Neural progenitor cell (in vitro differentiated cells): Measurements from ENCODE around the gene GNAS. TPM values are rescaled to one million over a fixed set of nuclear protein-coding genes. Genes with fewer than 3 reads are reported as not detected.
A peak's percentile ranks its signal among the peaks of the same experiment; 100 is the strongest.

ENCODE experiments used
- DNase-seq: peaks from one replicate; pipeline ENCODE4 v3.0.0-alpha.2; 2016; ENCODE audit warnings: low spot score
- H2AFZ ChIP-seq: fragments of 200-600 bp; sonication (generic); replicated peaks from 2 replicates; pipeline ENCODE4 v1.6.1; 2016; ENCODE audit warnings: antibody characterized with exemption
- H3F3A ChIP-seq: fragments of 200-600 bp; sonication (generic); 2 replicates; pipeline ENCODE4 v1.6.1; 2016; ENCODE audit warnings: antibody characterized with exemption, low read depth
- H3K27ac ChIP-seq: fragments of 200-600 bp; sonication (generic); 2 replicates; pipeline ENCODE4 v1.5.1; 2016; ENCODE audit warnings: mild to moderate bottlenecking
- H3K27me3 ChIP-seq: fragments of 200-600 bp; sonication (generic); 2 replicates; pipeline ENCODE4 v1.6.1; 2016; ENCODE audit warnings: mild to moderate bottlenecking, moderate library complexity
- H3K36me3 ChIP-seq: fragments of 200-600 bp; sonication (generic); 2 replicates; pipeline ENCODE4 v1.5.1; 2016
- H3K4me1 ChIP-seq: fragments of 200-600 bp; sonication (generic); 2 replicates; pipeline ENCODE4 v1.6.1; 2016; ENCODE audit warnings: mixed run types
- H3K4me2 ChIP-seq: fragments of 200-600 bp; sonication (generic); 2 replicates; pipeline ENCODE4 v1.6.1; 2016
- H3K4me3 ChIP-seq: fragments of 200-600 bp; sonication (generic); 2 replicates; pipeline ENCODE4 v1.5.1; 2016
- H3K79me2 ChIP-seq: fragments of 200-600 bp; sonication (generic); 2 replicates; pipeline ENCODE4 v1.6.1; 2016; ENCODE audit warnings: low read depth
- H3K9ac ChIP-seq: fragments of 200-600 bp; sonication (generic); 2 replicates; pipeline ENCODE4 v1.6.1; 2016
- H3K9me3 ChIP-seq: fragments of 200-600 bp; sonication (generic); 2 replicates; pipeline ENCODE4 v1.5.1; 2016; ENCODE audit warnings: low read depth
- H4K20me1 ChIP-seq: fragments of 200-600 bp; sonication (generic); 2 replicates; pipeline ENCODE4 v1.6.1; 2016; ENCODE audit warnings: low read depth
- H3K27ac Mint-ChIP-seq: 3 replicates; pipeline ENCODE4 v1.8.0; 2021; ENCODE audit warnings: mixed read lengths
- H3K27me3 Mint-ChIP-seq: 2 replicates; pipeline ENCODE4 v1.8.0; 2022; ENCODE audit warnings: low read depth, mild to moderate bottlenecking, inconsistent platforms, moderate library complexity, mixed read lengths; ENCODE audit not compliant: insufficient read depth
- H3K36me3 Mint-ChIP-seq: 3 replicates; pipeline ENCODE4 v1.8.0; 2021; ENCODE audit warnings: mixed read lengths
- H3K4me1 Mint-ChIP-seq: 3 replicates; pipeline ENCODE4 v1.8.0; 2021; ENCODE audit warnings: mixed read lengths
- H3K4me3 Mint-ChIP-seq: 3 replicates; pipeline ENCODE4 v1.8.0; 2021; ENCODE audit warnings: mild to moderate bottlenecking, moderate library complexity, mixed read lengths
- H3K9me3 Mint-ChIP-seq: 3 replicates; pipeline ENCODE4 v1.8.0; 2020; ENCODE audit warnings: mixed read lengths
- EZH2 ChIP-seq: fragments of 200-600 bp; sonication (generic); IDR thresholded peaks from 2 replicates; pipeline ENCODE4 v1.6.1; 2017; ENCODE audit warnings: antibody characterized with exemption, mild to moderate bottlenecking, moderate library complexity
- EZH2phosphoT487 ChIP-seq: fragments of 200-600 bp; sonication (generic); IDR thresholded peaks from 2 replicates; pipeline ENCODE4 v1.6.1; 2017; ENCODE audit warnings: antibody characterized with exemption
- microRNA counts: library from miRNA; unstranded; fragments of <30 nt; microRNA quantifications from one replicate; lab custom pipeline; 2016
- microRNA-seq: library from miRNA; unstranded; fragments of <30 nt; microRNA quantifications from one replicate; pipeline ENCODE4, GENCODE V29; 2016
- small RNA-seq: library from RNA; depleted of rRNA; stranded (forward); fragments of <200 nt; gene quantifications from one replicate; pipeline ENCODE3, GENCODE V24; 2015
- total RNA-seq: library from RNA; depleted of rRNA; stranded (reverse); fragments of >200 nt; gene quantifications from 2 replicates; pipeline ENCODE4 v1.2.3, GENCODE V29; 2015; ENCODE audit warnings: low replicate concordance
- TF ChIP-seq, protein P1 (sequence below): fragments of 200-600 bp; sonication (generic); IDR thresholded peaks from 2 replicates; pipeline ENCODE4 v1.5.1; 2017; ENCODE audit warnings: antibody characterized with exemption, mild to moderate bottlenecking

GNAS gene
- total RNA-seq, 1 donor from 2014 or later, result 794 TPM

DNA sequence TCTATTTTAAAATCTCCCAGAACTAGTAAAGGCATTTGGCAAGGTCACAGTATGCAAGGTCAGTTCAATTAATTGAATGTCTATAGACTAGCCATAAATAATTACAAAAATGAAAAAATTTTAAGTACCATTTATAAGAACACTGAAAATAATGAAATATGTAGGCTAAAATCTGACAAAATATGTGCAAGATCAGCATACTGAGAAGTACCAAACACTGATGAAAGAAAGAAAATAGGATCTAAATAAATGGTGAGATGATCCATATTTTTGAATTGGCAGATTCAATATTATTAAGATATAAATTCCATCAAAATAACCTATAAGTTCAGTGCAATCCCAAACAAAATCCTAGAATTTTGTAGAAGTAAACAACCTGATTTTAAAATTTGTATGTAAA is 100.5 kb downstream of the GNAS start:
- Mint-ChIP-seq H3K27me3 (no peaks in the 10 kb centered on the region), H3K9me3 (peaks cover 4% of the 10 kb centered on the region)
- no peak for DNase-seq

DNA sequence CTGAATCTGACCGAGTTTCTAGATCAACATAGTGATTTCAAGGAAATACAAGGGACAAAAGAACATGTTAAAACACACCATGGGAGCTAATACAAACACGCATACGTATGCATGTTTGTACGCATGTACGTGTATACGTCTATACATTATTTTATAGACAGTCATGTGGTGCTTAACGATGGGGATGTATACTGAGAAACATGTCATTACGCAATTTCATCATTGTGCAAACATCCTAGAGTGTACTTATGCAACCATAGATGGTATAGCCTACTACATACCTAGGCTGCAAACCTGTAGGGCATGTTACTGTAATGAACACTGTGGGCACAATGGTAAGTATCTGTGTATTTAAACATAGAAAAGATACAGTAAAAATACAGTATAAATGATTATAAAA is 103.6 kb downstream of the GNAS start:
- Histone ChIP-seq H3K79me2 (no peaks in the 10 kb centered on the region), H3K4me3 (no peak overlapping the region), H3K9ac (no peak overlapping the region), H3K9me3 (no peaks in the 10 kb centered on the region), H2AFZ (no peak overlapping the region), H3F3A (peaks cover 3% of the 10 kb centered on the region), H4K20me1 (no peaks in the 10 kb centered on the region), H3K4me2 (no peak overlapping the region), H3K27me3 (no peaks in the 10 kb centered on the region), H3K27ac (no peak overlapping the region), H3K36me3 (no peaks in the 10 kb centered on the region), H3K4me1 (no peaks in the 10 kb centered on the region)
- no peak overlapping the region for H3K27ac Mint-ChIP-seq
- H3K4me3 Mint-ChIP-seq, result no peak overlapping the region
- TF ChIP-seq EZH2 (no peak), EZH2phosphoT487 (no peak)
- TF ChIP-seq, protein P1, sequence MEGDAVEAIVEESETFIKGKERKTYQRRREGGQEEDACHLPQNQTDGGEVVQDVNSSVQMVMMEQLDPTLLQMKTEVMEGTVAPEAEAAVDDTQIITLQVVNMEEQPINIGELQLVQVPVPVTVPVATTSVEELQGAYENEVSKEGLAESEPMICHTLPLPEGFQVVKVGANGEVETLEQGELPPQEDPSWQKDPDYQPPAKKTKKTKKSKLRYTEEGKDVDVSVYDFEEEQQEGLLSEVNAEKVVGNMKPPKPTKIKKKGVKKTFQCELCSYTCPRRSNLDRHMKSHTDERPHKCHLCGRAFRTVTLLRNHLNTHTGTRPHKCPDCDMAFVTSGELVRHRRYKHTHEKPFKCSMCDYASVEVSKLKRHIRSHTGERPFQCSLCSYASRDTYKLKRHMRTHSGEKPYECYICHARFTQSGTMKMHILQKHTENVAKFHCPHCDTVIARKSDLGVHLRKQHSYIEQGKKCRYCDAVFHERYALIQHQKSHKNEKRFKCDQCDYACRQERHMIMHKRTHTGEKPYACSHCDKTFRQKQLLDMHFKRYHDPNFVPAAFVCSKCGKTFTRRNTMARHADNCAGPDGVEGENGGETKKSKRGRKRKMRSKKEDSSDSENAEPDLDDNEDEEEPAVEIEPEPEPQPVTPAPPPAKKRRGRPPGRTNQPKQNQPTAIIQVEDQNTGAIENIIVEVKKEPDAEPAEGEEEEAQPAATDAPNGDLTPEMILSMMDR, result no peak
- peaks cover 4% of the 10 kb centered on the region for H3K9me3 Mint-ChIP-seq
- H3K27me3 Mint-ChIP-seq, result peaks cover 3% of the 10 kb centered on the region
- DNase-seq, result no peak
- no peaks in the 10 kb centered on the region for H3K4me1 Mint-ChIP-seq
- H3K36me3 Mint-ChIP-seq, result no peaks in the 10 kb centered on the region

More for the DNA sequence above, 100.5 kb downstream of the GNAS start:
- Histone ChIP-seq H3K79me2 (no peaks in the 10 kb centered on the region), H3K9ac (no peak overlapping the region), H3K27ac (no peak overlapping the region), H3K4me3 (no peak overlapping the region), H4K20me1 (no peaks in the 10 kb centered on the region), H3K27me3 (no peaks in the 10 kb centered on the region), H3F3A (no peaks in the 10 kb centered on the region), H3K4me2 (no peak overlapping the region), H2AFZ (no peak overlapping the region), H3K36me3 (no peaks in the 10 kb centered on the region), H3K9me3 (no peaks in the 10 kb centered on the region), H3K4me1 (no peaks in the 10 kb centered on the region)
- no peak for TF ChIP-seq EZH2phosphoT487
- TF ChIP-seq EZH2, result no peak
- TF ChIP-seq, protein P1, result no peak
- no peak overlapping the region for H3K4me3 Mint-ChIP-seq
- H3K36me3 Mint-ChIP-seq, result no peaks in the 10 kb centered on the region
- no peak overlapping the region for H3K27ac Mint-ChIP-seq
- no peaks in the 10 kb centered on the region for H3K4me1 Mint-ChIP-seq

DNA sequence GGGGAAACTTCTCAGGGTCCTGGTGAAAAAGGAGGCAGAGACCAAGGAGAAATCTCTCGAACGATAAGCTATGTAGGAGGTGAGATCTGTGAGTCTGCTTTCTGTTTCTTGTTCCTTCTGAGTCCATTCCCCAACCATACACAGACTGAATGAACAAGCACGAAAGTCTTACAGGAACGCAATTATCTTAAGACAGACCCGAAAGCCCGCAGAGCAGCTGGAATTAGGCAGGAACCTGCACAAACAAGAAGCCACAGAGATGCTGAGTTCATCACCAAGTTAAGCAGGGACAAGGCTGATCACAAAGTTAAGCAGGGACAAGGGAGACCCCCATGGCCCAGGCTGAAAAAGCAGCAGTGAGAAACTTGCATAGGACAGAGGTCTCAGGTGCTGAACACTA is 107.1 kb downstream of the GNAS start:
- no peak overlapping the region for H3K27ac ChIP-seq
- H3K27me3 ChIP-seq, result no peaks in the 10 kb centered on the region
- H3K4me1 ChIP-seq, result no peaks in the 10 kb centered on the region
- Mint-ChIP-seq H3K27ac (no peak overlapping the region), H3K36me3 (no peaks in the 10 kb centered on the region), H3K4me3 (no peak overlapping the region), H3K27me3 (peaks cover 6% of the 10 kb centered on the region), H3K9me3 (peaks cover 9% of the 10 kb centered on the region), H3K4me1 (no peaks in the 10 kb centered on the region)
- H3K4me2 ChIP-seq, result no peak overlapping the region
- H3K9me3 ChIP-seq, result no peaks in the 10 kb centered on the region
- H4K20me1 ChIP-seq, result no peaks in the 10 kb centered on the region
- no peak for TF ChIP-seq EZH2
- TF ChIP-seq, protein P1, result no peak
- TF ChIP-seq EZH2phosphoT487, result no peak
- H3F3A ChIP-seq, result peaks cover 3% of the 10 kb centered on the region
- no peak overlapping the region for H3K4me3 ChIP-seq
- H3K79me2 ChIP-seq, result no peaks in the 10 kb centered on the region
- H3K36me3 ChIP-seq, result no peaks in the 10 kb centered on the region
- no peak overlapping the region for H2AFZ ChIP-seq
- DNase-seq, result no peak
- no peak overlapping the region for H3K9ac ChIP-seq

MicroRNAs encoded within 50 kb of the gene (microRNA counts, 767-probe panel; counts per million panel counts)
- microRNA hsa-miR-296-3p (lab: Ali Mortazavi, UCI) (460 counts per million, percentile 90 among the panel's probes with 10 or more counts), microRNA hsa-miR-296-5p (lab: Ali Mortazavi, UCI) (8,492 counts per million, percentile 95 among the panel's probes with 10 or more counts), microRNA hsa-miR-298 (lab: Ali Mortazavi, UCI) (460 counts per million, percentile 90 among the panel's probes with 10 or more counts)

Small RNA genes within 50 kb of the gene (microRNA-seq; reads per million reads assigned to microRNA genes)
- gene MIR298, result not detected

Small RNA genes within 50 kb of the gene (small RNA-seq; reads per million reads assigned to genes)
- not detected for gene MIR298
- gene RF02127, result not detected
- not detected for gene RF02128
- gene RF02130, result not detected
- gene RF02131, result not detected

Other genes starting within 250 kb of the GNAS start
- gene STX16, start 201.4 kb upstream of the GNAS start, total RNA-seq, result 41.2 and 46.6 TPM in 2 replicates
- gene NPEPL1, start 159.9 kb upstream of the GNAS start, total RNA-seq, result 10.9 and 29.4 TPM in 2 replicates
- 5.8 and 6.4 TPM in 2 replicates for gene GNAS-AS1, start 1.8 kb upstream of the GNAS start, total RNA-seq
- gene NELFCD, start 128.5 kb downstream of the GNAS start, total RNA-seq, result 58.9 and 59.2 TPM in 2 replicates
- 34.2 and 52.5 TPM in 2 replicates for gene CTSZ, start 154.5 kb downstream of the GNAS start, total RNA-seq
- gene TUBB1, start 166.7 kb downstream of the GNAS start, total RNA-seq, result not detected in 2 replicates
- gene ATP5F1E, start 179.6 kb downstream of the GNAS start, total RNA-seq, result 24.3 and 29.7 TPM in 2 replicates
- gene PRELID3B, start 190.1 kb downstream of the GNAS start, total RNA-seq, result 41.3 and 78.8 TPM in 2 replicates